Dermis blood vessel endothelial cell (primary cell): ENCODE results near the gene C2orf72. TPM values are rescaled to one million over a fixed set of nuclear protein-coding genes. Genes with fewer than 3 reads are reported as not detected.
"Not testable (repeated sequence)": the region's sequence is repeated elsewhere in the genome, so short reads cannot be mapped to it uniquely, and the experiment has no call there.

ENCODE experiments used
- DNase-seq: peaks from one replicate; pipeline ENCODE4 v3.0.0; 2010
- total RNA-seq: library from RNA; depleted of rRNA; stranded (reverse); fragments of >200 nt; gene quantifications from 2 replicates; pipeline ENCODE4 v1.2.3, GENCODE V29; 2014

The C2orf72 gene
- total RNA-seq, 1 donor from 2014 or later: under 0.01 TPM

DNA sequence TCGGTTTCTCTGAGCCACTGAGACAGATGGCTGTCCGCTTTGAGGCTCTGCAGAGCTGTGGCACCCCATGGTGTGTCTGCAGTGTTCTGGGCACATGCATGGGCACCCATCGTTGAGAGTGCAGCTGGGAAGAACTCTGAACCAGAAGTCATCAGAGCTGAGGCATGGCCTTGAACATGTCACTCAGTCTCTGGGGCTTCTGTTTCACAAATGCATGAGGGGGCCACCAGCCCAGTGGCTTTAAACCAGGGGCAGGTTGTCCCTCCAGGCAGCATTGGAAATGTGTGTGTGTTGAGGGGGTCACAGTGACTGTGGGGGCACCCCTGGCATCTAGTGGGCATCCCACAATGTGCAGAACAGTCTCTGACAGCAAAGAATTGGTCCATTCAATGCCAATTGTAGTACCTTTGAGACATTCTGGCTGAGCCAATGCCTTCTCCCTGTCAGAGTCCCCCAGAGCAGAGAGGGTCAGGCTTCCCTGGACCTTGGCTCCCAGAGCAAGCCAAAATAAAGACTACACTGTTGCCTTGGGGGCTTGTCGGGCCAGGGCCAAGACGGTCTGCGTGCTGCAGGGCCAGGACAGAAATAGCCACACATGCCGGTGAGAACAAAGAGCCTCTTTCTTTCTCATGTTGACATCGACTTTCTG, 10.1 kb downstream of the C2orf72 start:
- no peak for DNase-seq

DNA sequence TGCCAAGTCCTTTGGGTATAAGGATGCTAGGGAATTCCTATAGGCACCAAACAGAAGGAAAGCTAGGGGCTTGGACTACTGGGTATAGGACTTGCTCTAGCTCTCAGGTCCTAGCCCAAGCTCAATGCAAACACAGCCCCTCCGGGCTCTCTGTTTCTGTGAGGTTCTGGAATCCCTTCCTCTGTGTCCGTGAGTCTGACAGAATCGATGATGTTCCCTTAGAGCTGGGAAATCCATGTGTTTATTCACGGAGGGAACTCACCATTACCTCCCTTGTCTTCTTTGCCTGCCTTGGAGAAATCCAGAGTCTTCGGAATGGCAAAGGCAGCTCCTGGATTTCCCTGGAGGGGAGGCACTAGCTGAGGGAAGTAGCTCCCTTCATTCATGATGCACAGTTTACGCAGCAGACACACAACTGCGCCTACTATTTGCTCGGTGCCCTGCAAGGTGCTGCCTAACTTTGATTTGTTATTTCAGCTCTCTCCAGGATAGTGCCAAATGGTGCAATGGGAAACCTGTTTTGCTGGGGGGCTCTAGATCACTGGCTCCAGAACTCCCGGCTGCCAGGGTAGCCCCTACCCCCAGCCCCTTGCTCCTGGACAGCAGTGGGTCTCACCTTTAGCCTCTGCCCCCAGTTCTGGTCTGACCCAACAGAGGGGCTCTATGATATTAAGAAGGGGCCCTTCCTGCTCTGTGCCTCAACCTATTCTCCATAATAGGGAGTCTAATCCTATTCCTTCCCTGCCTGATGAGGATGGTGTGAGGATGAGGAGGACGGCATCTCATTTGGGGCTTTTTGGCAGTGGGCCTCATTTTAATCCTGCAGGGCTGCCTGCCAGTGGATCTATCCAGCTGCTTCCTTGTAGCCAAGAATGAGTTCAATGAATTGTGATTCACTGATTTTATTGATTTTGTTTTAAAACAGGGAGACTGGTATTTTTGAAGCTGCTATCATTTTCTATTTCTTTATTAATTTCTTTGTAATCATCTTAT, 10.9 kb downstream of the C2orf72 start:
- no peak for DNase-seq

DNA sequence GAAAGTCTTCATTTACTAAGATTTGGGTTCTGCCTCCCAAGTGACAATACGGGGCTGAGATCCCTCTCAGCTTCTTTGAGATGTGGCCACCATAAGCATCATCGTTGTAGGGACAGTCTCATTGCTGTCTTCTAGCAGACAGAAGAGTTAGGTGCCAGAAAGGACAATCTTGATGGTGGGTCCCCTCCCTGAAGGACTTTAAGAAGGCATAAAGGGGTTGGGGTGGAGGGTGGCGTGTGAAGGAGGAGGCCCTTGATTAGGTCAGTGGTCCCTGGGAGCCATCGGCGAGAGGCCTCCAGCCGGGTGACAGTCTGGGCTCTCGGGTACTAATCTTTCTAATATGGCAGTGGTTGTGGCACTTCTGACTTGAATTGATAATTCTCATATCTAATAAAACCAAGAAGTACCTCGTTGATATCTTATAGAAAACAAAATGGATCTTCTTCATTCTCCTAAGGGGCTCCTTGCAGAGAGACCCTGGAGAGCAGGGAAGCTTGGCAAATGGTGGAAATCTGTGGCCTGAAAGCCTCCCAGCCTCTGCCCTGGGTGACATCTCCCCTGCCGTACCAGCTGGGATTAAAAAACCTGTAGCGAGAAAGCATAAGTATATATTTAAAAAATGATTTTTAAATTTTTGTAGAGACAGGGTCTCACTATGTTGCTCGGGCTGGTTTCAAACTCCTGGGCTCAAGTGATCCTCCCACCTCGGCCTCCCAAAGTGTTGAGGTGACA, 12.1 kb downstream of the C2orf72 start:
- DNase-seq: no peak

DNA sequence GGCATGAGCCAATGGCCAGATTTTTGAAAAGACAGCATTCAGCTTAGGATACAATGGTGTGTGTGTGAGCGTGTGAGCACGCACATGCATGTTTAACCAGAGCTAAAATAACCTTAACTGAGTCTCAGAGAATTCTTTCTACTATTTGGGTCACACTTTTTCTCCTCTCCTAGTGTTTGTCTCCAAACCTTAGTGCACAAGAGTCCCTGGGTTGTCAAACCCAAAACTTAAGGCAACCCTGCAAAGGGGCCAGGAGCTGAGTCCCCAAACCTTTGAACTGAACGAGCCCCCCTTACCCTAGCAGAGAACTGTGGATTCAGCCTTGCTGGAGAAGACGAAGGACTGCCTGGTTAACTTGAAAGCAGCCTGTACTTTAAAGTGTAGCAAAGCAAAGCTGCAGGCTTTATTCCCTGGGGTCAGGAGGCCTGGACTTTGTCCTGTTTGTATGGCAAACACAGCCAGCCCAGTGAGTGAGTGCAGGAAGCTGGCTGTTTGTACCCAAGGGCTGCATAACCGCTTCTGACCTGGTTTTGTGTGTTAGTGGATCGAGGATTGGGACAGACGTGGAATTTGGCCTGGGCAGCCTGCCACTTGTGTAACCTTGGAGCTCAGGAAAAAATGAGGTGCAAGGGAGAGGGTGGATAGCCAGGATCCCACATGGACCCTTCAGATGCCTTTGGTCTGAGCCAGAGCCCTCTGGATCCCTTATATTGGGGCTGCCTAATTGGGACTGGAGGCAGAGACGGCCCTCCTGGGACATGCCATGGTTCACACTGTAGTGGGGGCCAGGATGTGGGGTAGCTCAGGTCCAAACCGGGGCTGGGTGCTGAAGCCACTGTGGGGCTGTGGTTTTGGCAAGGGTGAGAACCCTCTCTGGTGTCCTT, 12.9 kb downstream of the C2orf72 start:
- DNase-seq: no peak

DNA sequence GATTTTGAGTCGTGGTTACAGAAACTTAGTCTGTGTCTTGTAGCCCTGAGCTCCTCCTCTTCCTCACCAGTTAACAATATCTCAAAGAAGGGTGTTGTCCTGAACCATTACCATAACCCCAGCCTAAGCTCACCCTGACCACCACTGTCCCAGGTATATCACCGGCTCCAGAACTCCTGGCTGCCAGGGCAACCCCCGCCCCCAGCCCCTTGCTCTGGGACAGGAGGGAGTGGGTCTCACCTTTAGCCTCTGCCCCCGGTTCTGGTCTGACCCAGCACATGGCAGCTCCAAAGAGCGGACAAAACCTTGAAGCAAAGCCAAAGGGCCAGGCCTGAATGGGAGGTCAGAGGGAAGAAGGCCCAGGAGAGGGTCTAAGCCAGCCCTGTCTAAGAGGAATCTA, 13.8 kb downstream of the C2orf72 start:
- no peak for DNase-seq

DNA sequence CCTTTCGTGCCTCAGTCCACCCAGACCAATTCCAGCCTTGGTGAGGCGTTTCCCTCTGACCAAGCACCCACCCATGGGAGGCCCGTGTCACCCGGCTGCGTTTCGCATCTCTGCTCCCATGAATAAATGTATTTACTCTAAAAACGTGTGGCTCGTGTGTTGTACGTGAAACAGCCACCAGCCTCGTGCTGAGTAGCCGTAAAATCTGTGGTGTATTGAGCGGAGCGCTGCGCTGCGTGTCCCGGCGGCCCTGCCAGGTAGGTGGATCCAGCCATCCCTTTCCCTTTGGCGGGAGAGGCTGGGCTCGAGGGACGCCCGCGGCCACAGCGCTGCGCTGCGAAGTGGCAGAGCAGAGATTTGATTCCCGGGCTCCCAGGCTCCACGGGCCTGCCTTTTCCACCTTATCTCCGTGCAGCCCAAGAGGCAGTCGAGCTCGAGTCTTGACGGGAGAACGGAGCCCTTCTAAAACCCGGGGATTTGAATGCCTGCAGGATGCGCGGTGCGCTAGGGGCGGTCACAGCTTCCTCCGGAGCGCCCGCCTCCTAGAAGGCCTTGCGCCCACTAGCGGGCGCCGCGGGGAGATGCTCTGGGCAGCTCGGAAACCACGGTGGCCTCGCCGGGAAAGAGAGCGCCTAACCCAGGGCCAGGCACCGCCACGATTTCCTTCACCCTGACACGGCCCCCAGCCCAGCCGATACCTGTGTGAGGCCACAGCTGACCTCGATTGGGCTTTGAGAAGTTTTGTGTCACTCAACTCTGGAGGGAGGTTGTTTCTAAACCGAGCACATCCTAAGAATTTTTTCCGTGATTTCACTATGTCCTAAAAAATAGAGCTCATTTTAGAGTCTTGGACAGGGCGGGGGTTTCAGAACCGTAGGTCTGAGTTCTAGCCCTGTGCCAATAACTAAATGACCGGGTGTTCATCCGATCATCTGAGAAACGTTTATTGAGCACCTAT, 15.4 kb downstream of the C2orf72 start:
- DNase-seq: peak; percentile 88

DNA sequence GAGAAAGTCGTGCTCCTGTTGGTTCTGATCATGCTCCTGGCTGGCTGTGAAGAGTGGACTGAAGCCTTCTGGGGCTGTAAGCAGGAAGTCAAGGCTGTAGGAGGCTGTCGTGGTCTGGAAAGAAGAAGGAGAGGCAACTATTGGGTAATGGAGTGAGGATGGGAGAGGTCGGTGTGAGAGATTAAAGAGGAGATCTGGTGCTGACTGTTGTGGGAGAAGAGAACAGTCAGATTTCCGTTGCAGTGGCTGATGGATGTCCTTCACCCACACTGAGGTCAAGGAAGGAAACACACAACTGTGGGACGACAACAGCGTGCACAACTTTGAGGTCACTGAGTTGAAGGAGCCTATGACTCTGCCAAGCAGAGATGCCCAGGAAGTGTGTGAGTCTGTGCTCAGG, 16.5 kb downstream of the C2orf72 start:
- no peak for DNase-seq

DNA sequence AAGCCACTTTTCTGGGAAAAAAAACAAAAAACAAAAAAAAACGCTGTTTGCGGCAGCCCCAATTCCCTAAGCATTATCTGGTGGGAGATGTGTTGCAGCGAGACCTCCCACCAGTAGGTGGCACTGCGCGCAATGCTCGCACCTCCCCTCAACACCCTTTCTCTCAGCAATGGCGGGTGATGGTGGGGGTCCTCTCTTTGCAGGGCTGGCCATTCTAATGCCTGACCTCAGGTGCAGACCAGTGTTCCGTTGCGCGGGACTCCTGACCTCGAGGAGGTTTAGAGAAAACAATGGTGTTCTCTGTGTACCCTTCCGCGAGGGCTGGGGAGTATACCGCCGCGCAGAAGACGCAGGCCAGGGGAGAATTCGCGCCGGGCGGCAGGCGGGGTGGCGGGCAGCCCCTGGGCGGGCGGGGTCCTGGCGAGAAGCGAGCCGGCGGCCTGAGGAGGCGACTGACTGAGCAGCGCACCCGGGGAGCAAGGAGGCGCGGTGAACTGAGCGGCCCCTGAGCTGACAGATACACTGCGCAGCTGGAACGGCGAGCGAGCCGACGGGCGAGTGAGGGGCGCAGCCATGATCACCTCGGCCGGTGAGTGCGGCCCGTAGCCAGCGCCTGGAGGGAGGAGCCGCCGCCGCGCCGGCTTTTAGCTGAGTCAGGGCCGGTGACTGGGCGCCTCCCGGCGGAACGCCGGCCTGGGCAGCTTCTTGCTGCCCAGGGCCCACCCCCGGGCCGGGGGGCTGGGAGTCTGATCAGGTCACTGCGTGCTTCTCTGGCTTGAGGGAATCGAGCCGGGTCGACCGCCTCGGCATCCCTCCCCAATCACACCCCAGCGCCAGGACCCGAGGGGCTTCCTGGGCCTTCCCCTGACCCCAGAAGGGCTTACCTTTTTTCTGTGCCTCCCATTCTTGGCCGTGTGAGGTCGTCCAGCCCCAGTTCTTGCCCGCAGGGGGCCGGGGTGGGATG, 19.4 kb downstream of the C2orf72 start, which contains the start of gene PSMD1:
Gene PSMD1, plus strand, starts transcription at position 415 of the 964 bp plus-strand sequence. Its CDS starts 159 bp downstream, at position 574.
- DNase-seq: peak; percentile 97

DNA sequence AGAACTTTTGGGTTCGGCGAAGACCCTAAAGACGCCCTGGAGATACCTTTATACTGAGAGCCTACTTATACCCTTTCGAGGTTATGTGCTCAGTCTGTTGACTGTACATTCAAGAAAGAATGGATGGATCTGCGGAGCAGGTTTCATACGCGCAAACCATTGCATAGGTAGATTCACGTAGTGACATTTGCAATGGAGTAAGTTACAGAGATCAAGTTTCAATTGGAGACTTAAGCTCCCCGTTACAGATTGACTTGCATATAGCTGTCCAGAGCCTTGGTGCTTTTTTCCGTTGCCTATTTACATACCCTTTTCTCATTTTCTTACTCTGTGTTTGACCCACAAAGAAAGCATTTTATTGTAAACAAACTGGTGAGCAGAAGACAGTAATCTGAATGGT, 20.3 kb downstream of the C2orf72 start:
- peak; percentile 33 for DNase-seq

DNA sequence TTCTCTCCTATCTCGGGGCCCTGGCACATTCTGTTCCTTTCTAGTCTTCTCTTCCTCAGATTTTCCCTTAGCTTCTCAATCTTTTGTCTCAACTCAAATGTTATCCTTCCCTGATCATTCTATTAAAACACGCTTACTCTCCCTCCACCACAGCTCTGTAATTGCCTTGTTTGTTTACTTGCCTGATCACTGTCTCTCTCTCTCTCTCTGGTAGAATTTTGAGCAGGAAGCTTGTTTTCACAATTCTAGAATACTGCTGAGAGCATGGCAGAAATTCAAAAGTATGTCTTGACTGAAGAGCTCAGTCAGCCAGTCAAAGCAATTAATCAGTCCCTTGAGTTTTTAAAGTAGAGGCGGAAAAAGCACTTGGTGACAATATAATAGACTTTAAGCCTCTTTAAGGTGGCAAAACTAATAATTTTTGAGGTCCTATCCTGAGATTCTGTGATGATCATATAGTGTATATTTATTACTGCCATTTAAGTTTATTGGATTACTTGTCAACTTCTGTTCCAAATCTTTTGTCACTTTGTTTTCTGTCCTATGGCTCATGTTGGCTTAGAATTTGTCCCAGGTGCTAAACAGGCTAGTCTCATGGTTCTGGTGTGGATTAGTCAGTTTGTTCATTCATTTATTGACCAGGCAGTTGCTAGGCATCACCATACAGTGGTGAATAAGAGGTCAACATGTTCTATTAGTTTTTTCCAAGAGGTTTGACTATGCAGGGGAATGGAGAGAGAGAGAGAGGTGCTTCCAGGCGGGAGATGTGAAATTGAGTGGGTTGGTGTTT, 21.6 kb downstream of the C2orf72 start:
- peak; percentile 45 for DNase-seq

DNA sequence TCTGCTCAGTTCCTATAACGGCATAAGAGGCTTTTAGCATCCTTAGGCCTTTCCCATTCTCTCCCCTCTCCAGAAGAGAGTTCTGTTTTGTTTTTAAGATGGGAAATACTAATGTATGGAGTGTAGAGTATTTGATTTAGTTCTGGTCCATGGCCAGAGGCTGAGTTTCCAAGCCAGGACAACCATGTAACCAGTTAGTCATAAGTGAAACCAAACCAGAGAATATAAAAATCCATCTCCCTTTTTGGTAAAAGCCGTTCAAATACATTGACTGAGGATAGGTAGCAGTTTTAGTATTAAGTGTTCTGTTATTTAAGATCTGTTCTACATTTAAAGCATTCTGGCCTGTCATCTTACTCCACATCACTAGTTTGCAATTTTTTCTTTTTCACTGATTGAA, 22.4 kb downstream of the C2orf72 start:
- no peak for DNase-seq

DNA sequence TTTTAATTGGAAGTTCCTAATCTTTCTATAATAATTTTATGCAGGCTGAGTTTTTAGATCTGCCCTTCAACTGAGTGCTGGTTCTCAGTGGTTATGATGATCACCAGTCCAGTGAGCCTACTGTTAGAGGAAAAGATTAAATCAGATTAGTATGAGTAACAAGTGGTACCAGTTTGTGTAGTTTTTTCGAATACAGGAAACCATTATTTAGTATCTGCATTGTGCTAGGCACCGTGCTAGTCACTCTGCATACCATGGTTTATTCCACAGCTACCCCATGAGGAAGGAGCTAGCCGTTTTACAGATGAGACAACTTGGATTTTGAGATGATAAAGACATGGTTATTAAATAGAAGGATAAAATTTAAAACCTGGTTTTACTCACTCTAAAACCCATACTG, 25.5 kb downstream of the C2orf72 start:
- no peak for DNase-seq

DNA sequence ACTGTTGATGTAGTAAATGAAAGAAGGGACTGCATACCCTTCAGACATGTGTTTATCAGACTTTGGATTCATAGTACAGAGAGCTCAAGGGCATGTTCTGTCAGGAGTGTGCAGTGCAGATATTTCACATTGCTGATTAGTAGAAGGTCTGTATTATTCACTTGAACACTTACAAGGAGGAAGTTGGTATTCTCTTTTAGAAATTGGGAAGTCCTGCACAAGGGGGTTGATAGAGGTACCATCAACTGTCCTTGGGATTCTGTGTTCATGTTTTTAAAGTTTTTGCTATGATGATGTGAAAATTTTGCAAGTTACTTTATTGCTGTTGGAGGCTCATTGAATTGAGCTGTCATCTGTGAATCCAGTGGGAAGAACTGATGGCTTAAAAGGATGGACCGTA, 26.0 kb downstream of the C2orf72 start:
- DNase-seq: no peak

DNA sequence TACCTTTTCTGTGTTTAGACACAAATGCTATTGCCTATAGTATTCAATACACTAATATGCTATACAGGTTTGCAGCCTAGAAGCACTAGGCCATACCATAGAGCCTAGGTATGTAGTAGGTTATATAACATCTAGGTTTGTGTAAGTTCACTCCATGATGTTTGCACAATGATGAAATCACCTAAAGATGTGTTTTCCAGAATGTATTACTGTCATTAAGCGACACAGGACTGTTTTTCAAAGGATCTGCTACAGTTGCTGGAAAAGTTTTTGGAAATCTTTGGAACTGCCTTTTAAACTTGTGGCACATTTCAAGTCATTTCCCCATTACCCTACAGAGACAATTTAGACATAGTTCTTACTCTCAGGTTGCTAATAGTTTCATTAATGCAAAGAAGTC, 28.6 kb downstream of the C2orf72 start:
- DNase-seq: no peak

DNA sequence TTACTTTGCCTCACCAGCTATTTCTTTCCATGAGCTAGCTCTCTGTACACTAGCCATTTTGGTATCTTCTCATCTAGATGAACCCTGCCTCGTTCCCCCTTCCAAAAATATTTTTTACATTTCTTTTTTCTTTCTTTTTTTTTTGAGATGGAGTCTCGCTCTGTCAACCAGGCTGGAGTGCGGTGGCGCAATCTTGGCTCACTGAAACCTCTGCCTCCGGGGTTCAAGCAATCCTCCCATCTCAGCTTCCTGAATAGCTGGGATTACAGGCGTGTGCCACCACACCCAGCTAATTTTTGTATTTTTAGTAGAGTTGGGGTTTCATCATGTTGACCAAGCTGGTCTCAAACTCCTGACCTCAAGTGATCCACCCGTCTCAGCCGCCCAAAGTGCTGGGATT, 30.2 kb downstream of the C2orf72 start:
- not testable (repeated sequence) for DNase-seq

DNA sequence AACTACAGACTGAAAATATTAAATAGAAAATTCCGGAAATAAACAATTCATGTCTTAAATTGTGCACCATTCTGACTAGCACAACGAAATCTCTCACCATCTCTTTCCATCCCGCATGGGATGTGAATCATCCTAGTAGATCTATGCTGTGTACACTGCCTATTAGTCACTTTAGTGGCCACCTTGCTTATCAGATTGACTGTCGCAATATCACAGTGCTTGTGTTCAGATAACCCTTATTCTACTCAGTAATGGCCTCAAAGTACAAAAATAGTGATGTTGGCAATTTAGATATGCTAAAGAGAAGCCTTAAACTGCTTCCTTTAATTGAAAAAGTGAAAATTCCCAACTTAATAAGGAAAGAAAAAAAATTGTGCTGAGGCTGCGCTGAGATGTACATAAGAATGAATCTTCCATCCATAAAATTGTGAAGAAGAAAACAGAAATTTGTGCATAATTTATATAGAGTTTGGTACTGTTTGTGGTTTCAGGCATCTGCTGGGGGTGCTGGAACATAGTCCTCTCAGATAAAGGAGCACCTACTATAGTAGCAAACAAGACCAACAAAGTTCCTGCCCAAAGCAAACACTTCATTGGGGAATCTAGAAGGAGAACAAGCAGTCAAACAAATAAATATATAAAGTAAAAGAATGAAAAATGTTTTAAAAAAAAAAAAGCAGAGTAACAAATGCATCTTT, 31.4 kb downstream of the C2orf72 start:
- peak; percentile 65 for DNase-seq

DNA sequence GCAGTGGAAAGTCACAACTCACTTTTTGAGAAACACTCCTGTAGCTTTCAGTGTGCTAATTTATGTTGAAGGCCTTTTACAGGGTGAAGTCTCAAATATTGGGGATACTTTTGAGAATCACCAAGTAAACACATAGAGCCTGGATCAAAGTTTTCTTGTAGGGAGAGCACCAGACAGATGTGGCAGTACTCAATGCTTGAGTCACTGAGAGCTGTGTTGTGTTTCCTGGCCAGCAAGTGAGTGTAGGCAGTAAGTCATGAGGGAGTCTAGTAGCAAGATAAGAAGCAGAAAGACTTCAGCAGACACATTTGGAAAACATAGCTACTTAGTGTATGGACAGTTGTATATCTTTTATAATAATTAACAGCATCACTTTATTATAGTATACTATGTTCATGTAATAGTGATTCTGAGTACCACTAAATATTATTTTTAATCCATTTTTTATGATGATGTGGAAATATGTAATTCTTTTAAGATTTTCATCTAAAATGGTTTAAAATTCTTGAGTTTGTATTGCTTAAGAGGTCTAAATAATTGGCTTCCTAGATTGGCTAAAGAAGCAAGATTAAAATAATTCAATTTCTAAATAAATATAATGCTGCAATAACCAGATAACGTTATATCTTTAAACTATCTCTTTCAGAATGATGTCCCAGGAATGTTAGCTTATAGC, 32.2 kb downstream of the C2orf72 start:
- peak; percentile 57 for DNase-seq
